T follicular helper cell (primary cell): ENCODE data around the gene EBI3.
"Not testable (repeated sequence)": the region's sequence is repeated elsewhere in the genome, so short reads cannot be mapped to it uniquely, and the experiment has no call there.

Experiments used
- DNase-seq: peaks from one replicate; pipeline ENCODE4 v3.0.0-alpha.2; 2020; ENCODE audit warnings: low read depth
- total RNA-seq, 2 experiments: gene quantifications; one replicate each; lab custom pipeline; 2026; lab: John Stamatoyannopoulos, UW

Gene EBI3
- total RNA-seq, result 0 to 3.7 reads per million in 2 experiments

- DNase-seq, result no peak
Observed at GRCh38 chr19:4229179-4229931, at the start of gene EBI3. TSS of gene EBI3 (plus strand) at chr19:4229523. CDS start at chr19:4229551, 28 bp downstream.

- DNase-seq, result no peak
Observed at GRCh38 chr19:4181053-4181508, 48.2 kb upstream of the EBI3 start.

- peak; percentile 94 for DNase-seq
Observed at GRCh38 chr19:4182084-4182810, 47.1 kb upstream of the EBI3 start, which contains the start of the genes ANKRD24 and SIRT6. TSS of gene ANKRD24 (plus strand) at chr19:4182689. CDS start at chr19:4186426, 3,737 bp downstream. TSS of gene SIRT6 (minus strand) at chr19:4182563. CDS start at chr19:4182539, 24 bp downstream.

DNA sequence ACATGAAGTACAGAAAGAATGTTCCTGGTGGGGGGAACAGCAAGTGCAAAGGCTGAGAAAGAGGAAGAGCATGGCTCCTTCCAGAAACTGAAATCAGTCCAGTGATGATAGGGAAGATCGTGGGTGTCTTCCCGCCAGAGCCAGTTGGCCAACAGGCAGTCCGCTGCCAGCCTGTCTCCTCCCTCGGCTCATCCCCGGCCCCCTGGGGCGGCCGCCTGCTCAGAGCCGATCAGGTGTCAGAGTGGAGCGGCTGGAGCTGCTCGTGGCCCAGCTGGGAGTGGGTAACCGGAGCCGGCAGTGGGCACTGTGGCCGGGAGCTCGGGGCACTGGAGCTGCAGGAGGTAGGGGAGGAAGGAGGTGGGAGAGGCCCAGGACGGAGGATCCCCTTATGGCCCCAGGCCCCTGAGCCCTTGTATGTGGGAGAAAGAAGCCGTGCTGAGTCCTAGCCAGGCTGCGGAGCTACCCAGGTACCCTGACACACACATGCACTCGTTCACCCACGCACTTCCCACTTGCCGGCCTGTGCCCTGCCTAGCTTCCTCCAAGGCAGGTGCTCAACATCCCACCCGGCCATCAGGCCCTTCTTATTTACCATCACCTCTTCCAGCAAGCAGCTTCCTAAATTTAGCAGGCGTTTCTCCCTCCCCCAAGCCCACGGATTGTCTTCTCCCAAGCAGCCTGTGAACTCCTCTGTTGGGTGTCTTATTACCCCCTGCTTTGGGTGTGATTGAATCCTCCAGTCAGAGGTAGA, 45.2 kb upstream of the EBI3 start:
- DNase-seq, result no peak

GRCh38 chr19:4184718-4185352, 44.5 kb upstream of the EBI3 start:
- DNase-seq, result no peak

- no peak for DNase-seq
Observed at GRCh38 chr19:4185413-4186086, 43.8 kb upstream of the EBI3 start.

DNA sequence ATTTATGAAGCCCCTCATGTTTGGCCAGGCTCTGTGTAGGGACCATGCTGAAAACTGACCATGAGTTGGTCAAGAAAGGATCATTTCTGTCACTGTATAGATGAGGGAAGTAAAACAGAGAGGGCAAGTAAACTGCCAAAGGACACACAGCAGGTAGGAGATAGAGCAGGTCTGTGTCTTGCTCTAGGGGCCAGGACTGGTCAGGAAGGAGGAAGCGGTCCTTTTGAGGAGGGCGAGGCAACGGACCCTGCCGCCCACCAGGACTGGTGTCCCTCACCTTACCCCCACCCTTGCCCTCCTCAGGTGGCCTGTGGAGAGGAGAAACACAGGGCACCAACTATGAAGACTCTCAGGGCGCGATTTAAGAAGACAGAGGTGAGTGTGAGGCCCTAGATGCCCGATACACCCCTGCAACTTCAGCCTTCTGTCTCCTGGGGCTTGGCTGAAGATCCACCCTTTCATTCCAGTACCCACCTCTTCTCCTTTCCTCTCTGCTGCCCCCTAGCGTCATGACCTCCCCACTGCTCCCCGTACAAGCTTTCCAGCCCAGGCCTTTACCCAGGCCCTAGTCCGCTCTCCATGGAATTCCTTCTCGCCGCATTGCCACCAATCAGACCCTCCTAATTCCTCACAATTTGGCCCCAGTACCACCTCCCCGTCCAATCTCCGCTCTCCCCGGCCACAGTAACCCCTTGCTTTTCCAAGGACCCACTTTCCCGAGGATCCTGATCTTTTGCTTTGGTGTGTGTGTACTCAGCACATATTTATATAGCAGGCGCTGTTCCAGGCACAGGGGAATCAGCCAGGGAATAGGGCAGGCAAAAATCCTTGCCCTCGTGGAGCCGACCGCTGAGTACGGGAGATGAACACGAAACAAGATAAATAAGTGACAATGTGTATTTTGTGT, 43.0 kb upstream of the EBI3 start:
- DNase-seq, result peak; percentile 64

- no peak for DNase-seq
Observed at GRCh38 chr19:4187313-4188122, 41.8 kb upstream of the EBI3 start.

DNA sequence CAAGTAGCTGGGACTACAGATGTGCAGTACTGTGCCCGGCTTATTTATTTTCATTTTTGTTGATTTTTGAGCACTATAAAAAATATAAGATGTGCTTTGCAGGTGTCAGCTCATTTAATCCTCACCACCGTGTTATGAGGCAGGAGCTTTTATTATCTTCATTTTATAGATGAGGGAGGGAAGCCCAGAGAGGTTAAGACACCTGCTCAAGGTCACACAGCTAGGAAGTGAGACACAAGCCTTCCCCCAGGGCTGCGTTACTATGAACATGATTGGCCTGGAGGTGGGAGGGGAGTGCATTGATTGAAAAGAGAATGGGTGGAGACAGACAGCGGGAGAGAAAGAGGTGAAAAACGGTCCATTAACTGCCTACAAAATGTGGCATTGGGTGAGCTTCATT, 39.7 kb upstream of the EBI3 start:
- DNase-seq, result no peak

DNA sequence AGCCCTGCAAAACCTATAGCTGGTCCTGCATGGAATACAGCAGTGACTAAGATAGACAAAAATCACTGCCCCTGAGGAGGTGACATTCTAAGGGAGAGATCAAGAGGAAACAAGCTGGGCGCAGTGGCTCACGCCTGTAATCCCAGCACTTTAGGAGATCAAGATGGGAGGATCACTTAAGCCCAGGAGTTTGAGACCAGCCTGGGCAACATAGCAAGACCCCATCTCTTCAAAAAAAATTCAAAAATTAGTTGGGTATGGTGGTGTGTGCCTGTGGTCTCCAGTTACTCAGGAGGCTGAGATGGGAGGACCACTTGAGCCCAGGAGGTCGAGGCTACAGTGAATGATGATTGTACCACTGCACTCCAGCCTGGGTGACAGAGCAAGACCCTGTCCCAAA, 36.8 kb upstream of the EBI3 start:
- not testable (repeated sequence) for DNase-seq

DNA sequence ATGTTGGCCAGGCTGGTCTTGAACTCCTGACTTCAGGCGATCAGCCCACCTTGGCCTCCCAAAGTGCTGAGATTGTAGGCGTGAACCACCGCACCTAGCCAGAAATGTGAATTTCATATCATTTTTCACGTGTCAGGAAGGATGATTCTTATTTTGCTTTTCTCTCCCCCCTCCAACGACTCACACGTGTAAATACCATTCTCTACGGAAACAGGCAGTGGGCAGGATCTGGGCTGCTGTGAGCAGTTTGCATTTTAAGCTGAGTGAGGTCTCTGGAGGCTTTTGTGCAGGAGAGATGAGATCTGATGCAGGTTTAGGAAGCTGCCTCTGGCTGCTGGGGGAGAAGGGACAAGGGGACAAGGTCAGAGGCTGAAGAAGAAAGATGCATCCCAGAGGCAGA, 35.0 kb upstream of the EBI3 start:
- no peak for DNase-seq

DNA sequence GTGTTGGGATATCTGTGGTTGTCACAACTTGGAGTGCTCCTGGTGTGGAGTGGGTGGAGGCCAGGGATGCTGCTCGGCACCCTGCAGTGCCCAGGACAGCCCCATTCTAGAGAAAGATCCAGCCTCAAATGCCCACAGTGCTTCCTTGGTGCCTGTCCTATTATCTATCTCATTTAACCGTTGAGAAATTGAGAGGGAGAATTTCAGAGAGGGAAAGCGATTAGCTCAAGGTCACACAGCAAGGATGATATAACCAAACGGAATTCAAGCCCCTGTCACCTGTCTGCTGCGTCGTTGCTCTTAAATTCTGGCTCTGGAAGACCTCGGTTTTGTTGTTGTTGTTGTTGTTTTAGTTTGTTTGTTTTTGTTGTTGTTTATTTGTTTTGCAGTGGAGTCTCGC, 33.3 kb upstream of the EBI3 start:
- DNase-seq, result no peak

DNA sequence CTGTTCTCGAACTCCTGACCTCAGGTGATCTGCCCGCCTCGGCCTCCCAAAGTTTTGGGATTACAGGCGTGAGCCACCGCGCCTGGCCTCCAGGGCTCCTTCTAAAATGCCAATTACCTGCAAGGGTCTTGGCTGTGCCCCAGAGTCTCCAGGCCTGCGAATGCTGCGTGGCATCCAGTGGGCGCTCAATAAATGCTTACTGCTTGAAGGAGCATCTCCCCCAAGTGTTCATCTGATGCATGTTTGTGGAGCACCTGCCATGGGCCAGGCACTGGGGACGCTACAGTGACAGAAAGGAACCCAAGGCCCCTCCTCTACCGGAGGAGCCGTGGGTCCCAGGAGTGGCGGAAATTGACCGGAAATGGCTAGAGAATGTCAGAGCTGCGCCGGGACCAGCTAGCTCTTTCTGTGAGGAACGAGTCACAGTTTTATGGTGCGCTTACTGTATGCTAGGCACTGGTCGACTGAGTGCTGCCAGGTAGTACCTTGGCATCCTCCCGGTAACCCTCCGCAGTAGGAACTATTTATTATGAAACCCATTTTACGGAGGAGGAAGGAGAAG, 32.7 kb upstream of the EBI3 start:
- no peak for DNase-seq

- DNase-seq, result no peak
Observed at GRCh38 chr19:4197228-4197624, 32.1 kb upstream of the EBI3 start.

DNA sequence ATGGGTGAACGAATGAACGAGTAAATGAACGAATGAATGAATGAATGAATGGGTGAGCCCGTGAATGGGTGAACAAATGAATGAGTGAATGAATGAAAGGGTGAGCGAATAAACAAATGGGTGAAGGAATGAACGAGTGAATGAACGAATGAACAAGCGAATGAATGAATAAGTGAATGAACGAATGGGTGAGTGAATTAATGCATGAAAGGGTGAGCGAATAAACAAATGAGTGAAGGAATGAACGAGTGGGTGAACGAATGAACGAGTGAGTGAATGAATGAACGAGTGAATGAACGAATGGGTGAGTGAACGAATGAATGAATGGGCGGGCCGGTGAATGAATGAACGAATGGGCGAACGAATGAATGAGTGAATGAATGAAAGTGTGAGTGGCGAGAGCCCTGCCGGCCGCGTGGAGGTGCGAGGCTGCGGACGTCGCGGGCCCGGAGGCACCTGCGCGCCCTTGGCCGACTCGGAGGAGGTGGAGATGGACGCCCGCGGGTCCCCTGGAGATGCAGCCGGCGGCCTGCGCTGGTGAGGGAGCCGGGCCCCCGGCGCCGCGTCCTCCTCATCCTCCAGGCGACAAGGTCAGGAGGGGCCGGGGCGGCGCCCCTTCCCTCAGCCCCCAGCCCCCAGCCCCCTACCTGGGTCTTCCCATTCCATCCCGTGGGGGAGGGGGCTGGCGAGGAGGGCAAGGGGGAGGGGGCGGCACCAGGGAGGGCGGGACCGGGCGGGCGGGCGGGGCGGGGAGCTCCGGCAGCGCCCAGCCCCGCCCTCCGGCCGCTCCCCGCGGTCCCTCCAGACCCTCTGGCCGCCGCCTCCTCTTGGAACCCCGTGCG, 31.5 kb upstream of the EBI3 start:
- DNase-seq, result no peak

DNA sequence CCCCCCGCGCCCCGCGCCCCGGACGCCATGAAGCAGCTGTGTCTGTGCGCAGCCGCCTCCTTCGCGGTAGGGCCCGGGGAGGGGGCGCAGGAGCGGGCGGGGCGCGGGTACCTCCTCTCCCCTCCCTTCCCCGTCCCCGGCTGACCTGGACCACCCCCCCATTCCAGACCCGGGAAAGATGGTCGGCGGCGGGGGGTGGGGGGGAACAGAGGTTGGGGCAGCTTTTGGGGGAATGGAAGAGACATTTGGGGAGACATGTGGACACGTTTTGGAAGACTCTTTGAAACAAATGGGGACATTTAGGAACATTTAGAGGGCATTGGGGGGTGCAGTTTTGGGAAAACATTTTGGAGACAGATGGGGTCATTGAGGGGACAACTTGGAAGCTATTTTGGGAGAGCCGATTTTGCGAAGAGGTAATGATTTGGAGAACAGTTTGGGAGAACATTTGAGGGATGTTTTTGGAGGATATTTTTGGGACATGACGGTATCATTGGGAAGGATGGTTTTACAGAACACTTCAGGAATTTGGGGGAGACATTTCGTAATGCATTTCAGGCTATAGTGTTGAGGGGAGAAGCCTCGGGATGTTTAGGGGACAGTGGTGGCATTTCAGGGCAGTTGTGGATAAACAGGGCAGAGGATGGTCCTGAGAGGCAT, 30.7 kb upstream of the EBI3 start:
- no peak for DNase-seq

DNA sequence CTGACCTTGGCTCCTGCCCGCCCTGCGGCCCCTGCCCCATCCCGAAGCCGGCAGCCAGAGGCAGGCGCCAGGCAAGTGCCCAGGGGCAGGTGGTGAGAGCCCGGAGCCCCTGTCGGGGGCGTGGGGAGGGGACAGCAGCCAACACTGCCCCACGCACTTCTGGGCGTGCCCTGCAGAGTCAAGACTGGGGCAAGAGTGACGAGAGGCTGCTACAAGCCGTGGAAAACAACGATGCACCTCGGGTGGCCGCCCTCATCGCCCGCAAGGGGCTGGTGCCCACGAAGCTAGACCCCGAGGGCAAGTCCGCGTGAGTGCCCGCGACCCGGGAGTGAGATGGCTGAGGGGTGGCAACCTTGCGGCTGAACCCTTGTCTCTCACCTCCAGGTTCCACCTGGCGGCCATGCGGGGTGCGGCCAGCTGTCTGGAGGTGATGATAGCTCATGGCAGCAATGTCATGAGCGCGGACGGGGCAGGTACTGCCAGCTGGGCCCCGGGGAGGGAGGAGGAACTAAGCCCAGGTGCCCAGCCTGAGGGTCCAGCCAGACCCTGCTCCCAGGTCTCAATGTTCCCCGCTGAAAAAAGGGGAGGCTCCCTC, 29.5 kb upstream of the EBI3 start:
- no peak for DNase-seq
